Activated CD8-positive, alpha-beta memory T cell treated with anti-CD3 and anti-CD28 coated beads for 36 hours (primary cell): ENCODE results near the gene TAOK1. TPM values are rescaled to one million over a fixed set of nuclear protein-coding genes. Genes with fewer than 3 reads are reported as not detected.

Experiments
- CTCF ChIA-PET: fragments of 350-600 bp; sonication (Branson Sonifier 250); formaldehyde crosslinking; loops from one replicate; lab custom pipeline; 2021; ENCODE audit warnings: antibody characterized with exemption; lab: Charles Lee
- POLR2A ChIA-PET: fragments of 350-600 bp; sonication (Branson Sonifier 250); formaldehyde crosslinking; loops from one replicate; lab custom pipeline; 2021; ENCODE audit warnings: antibody characterized with exemption; lab: Charles Lee
- total RNA-seq, 2 experiments: library from RNA; stranded (reverse); gene quantifications; one replicate each; pipeline ENCODE4 v1.2.3, GENCODE V29; 2021

The TAOK1 gene
- total RNA-seq, 2 experiments from 2014 or later: 34.8 to 37.0 TPM

DNA sequence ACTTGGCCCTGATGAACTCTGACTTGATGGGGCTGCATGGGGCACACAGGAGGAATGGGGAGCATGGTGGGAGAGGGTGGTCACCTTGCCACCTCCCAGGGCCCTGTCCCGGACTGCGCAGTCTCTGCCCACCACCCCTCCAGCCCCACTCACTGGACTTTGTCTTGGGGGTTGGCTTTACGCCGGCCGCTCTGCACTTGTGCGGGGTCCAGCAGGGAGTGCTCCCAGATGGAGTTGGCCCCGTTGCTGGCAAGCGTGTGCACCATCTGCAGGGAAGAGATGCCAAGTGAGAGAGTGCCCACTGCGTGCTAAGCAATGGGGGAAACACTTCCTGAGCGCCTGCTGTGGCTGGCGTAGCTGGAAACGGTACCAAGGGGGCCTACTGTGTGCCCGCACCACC, 192.6 kb downstream of the TAOK1 start:
- ChIA-PET CTCF (interaction anchor here (1.1 to 5.4 kb wide), 3 partner anchors 9 to 44 kb away, joined by 3 to 39 read pairs (median 4); partner anchors contain the start of gene ANKRD13B), POLR2A (no interaction called here)

GRCh38 chr17:29583324-29584248, 193.4 kb downstream of the TAOK1 start:
- CTCF ChIA-PET: interaction anchor here (1.1 to 6.4 kb wide), 4 partner anchors 8 to 44 kb away, joined by 3 to 39 read pairs (median 18); partner anchors contain the start of gene ANKRD13B
- POLR2A ChIA-PET: no interaction called here

- ChIA-PET CTCF (interaction anchor here (6.4 kb wide), 1 partner anchor 33 kb away, joined by 33 read pairs; no protein-coding TSS in a partner anchor), POLR2A (no interaction called here)
Observed at GRCh38 chr17:29584452-29585079, 194.4 kb downstream of the TAOK1 start.

DNA sequence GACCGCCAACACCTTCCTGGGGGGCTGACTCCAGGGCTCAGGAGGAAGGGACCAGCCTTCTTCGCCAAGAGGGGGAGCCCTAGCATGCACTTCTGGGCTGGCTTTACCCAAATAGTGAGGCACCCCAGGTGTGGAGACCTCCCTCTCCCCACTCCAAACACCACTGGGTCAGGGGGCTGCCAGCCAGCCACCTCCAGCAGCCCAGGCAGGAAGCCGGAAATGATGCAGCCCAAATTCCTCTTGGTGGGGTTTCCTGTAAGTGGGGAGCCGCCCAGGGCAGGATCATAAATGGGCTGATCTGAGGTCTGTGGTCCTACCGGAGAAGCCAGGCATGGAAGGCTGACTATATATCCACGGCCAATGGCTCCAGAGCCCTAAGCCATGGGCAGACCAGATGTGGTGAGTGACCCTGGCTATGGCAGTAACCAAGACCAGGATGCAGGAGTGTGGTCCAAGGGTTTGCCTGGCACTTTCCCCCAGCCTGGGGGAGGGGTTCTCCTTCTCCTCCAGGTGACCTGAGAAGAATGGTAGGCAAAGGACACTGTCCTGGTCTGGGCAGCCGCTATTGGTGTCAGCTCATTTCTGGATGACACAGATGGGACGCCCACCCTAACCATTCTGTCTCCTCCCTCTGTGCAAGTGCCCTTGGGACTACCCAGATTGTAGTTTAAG, 195.1 kb downstream of the TAOK1 start:
- POLR2A ChIA-PET: no interaction called here
- CTCF ChIA-PET: interaction anchor here (1.0 to 6.4 kb wide), 2 partner anchors 12 to 32 kb away, joined by 3 to 33 read pairs; no protein-coding TSS in a partner anchor

- CTCF ChIA-PET: interaction anchor here (1.2 to 6.4 kb wide), 3 partner anchors 14 to 30 kb away, joined by 4 to 33 read pairs (median 10); partner anchors contain the start of gene ABHD15
- POLR2A ChIA-PET: interaction anchor here (0.6 to 1.7 kb wide), 4 partner anchors 19 to 63 kb away, joined by 3 to 4 read pairs (median 3); partner anchors contain the start of gene ABHD15
Observed at GRCh38 chr17:29586676-29587469, 196.7 kb downstream of the TAOK1 start.

DNA sequence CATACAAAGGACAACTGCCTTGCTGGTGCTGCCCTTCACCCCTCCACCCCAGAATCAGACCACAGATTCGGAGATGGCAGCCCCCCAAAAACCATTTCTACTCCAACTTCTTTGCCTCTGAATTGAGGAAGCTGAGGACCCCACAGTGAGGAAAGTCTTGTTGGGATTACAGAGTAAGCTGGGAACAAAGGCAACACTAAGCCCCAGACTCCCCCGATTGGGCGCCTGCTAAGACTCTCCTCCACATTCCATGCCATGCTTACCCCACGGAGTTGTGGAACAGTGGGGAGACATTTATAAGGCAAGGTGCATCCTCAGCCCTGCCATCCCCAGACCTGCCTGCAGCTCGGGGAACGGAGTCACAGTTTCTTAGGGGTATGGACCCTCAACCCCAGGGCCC, 197.4 kb downstream of the TAOK1 start:
- POLR2A ChIA-PET: interaction anchor here (0.6 to 2.0 kb wide), 8 partner anchors 11 to 63 kb away, joined by 3 to 7 read pairs (median 4); partner anchors contain the start of genes ABHD15 and TP53I13

DNA sequence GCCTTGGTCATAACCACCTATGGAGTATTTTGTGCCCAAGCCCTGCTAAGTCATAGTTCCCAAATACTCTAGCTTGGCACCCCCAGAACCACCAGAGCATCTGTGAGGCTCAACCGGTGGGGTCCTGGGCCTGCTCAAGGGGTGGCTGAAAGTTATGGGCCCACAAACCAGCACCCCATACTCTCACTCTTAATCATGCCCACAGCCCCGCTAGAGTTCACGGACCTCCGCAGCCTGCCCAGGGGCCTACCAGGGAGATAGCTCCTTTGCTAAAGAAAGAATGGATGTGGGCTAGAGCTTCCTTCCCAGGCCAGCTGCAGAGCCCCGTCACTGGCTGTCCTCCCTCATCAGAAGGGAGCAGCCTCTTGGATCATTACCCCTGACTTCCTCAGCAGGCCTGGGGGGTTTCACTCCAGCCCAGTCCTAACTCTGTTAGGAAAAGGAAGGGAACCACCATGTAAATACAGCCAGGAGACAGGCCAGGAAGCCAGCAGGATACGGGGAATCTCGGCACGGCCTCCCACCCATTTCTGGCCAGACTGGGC, 197.9 kb downstream of the TAOK1 start:
- CTCF ChIA-PET: interaction anchor here (0.6 to 6.4 kb wide), 9 partner anchors 9 to 131 kb away, joined by 3 to 33 read pairs (median 4); partner anchors contain the start of gene ABHD15
- POLR2A ChIA-PET: interaction anchor here (0.6 to 2.0 kb wide), 8 partner anchors 8 to 29 kb away, joined by 3 to 7 read pairs (median 4); partner anchors contain the start of genes ABHD15 and TP53I13

More for the DNA sequence above, 197.4 kb downstream of the TAOK1 start:
- CTCF ChIA-PET: interaction anchor here (1.0 to 6.4 kb wide), 5 partner anchors 15 to 52 kb away, joined by 3 to 33 read pairs (median 4); partner anchors contain the start of gene ABHD15

DNA sequence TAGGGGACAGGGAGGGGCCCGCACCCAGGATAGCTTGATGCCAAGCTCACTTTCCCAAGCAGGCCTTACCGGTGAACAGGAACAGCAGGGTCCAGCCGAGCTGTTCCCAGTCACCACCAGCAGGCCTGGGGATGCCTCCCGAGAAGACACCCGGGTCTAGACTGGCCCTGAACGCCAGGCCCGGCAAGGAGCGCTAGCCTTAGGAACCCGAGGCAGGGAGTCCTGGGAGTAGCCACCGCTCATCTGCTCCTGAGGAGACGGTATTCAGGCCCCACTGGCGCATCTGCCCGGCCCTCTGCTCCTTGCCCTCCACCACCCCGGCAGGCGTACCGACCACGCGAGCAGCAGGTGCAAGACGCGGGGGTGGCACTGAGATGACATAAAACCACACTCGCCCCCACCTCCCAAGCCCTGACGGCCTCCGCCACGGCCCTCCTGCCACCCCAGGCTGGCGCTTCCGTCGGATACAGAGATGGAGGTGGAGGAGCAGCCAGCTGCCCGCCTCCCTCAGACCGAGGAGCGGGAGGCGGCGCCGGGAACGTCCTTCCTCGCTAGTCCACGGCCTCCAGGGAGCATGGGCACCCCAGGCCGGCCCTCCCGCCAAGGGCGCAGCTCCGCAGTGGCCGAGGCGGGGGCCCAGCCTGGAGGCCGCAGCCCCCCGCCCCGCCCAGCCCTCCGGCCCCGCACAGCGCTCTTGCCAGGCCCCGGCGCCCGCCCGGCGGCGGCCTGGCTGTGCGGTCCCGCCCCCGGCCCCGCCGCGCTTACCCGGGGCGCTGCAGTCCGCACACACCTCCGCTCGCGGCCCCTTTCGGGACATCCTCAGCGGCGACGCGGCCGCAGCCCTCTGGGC, 198.6 kb downstream of the TAOK1 start:
- POLR2A ChIA-PET: interaction anchor here (1.2 to 2.0 kb wide), 6 partner anchors 8 to 29 kb away, joined by 3 to 7 read pairs (median 4); partner anchors contain the start of genes ABHD15 and TP53I13
- CTCF ChIA-PET: interaction anchor here (0.6 to 6.4 kb wide), 8 partner anchors 10 to 130 kb away, joined by 3 to 33 read pairs (median 4); partner anchors contain the start of gene ABHD15

GRCh38 chr17:29589524-29590410, 199.6 kb downstream of the TAOK1 start, which contains the start of gene GIT1:
GIT1 (minus strand) TSS chr17:29589648; CDS start chr17:29589378, 270 bp downstream.
- ChIA-PET POLR2A (interaction anchor here (1.4 to 2.0 kb wide), 3 partner anchors 9 to 24 kb away, joined by 3 to 9 read pairs (median 4); partner anchors contain the start of genes ABHD15 and TP53I13), CTCF (interaction anchor here (1.4 to 6.4 kb wide), 4 partner anchors 9 to 27 kb away, joined by 3 to 39 read pairs (median 22); no protein-coding TSS in a partner anchor)

GRCh38 chr17:29590411-29591145, 200.4 kb downstream of the TAOK1 start:
- CTCF ChIA-PET: interaction anchor here (0.6 to 4.7 kb wide), 9 partner anchors 10 to 192 kb away, joined by 3 to 97 read pairs (median 6); no protein-coding TSS in a partner anchor
- POLR2A ChIA-PET: interaction anchor here (0.8 to 3.9 kb wide), 3 partner anchors 23 to 340 kb away, joined by 3 to 17 read pairs (median 9); partner anchors contain the start of genes ABHD15 and TP53I13

DNA sequence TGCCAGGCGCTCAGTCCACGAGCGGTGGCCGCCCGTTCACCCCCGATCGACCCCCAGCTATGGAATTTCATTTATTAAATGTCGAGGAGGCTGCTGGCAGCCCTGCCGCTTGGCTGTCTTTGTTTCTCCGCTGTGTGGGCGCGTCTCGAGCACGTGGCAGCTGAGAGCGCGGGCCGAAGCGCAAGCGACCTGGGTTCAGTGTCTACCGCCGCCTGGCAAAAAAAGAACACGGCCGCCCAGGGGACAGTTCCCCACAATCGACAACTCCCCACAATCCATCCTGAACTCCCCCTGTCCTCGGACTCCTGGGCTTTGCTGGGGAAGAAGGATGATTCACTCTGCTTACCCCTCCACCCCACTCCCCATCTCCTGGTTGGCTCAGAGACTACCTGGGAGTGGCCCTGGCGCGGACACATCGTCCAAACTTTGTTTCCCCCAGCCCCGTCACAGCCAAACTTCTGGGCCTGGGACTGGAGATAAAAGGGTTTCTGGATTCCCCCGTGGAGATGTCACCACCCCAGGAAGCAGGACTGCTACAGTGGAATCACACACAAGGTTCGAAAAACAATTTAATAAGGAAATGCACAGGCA, 201.1 kb downstream of the TAOK1 start:
- CTCF ChIA-PET: interaction anchor here (0.6 to 4.7 kb wide), 16 partner anchors 10 to 300 kb away, joined by 3 to 97 read pairs (median 4); partner anchors contain the start of gene ABHD15
- POLR2A ChIA-PET: interaction anchor here (0.6 to 3.9 kb wide), 6 partner anchors 10 to 339 kb away, joined by 3 to 17 read pairs (median 4); partner anchors contain the start of genes ABHD15 and TP53I13

- POLR2A ChIA-PET: interaction anchor here (0.5 to 3.9 kb wide), 9 partner anchors 11 to 298 kb away, joined by 3 to 17 read pairs (median 4); partner anchors contain the start of genes ABHD15, NUFIP2 and TP53I13
- CTCF ChIA-PET: interaction anchor here (0.8 to 4.7 kb wide), 18 partner anchors 11 to 340 kb away, joined by 3 to 97 read pairs (median 4); partner anchors contain the start of gene ABHD15
Observed at GRCh38 chr17:29591737-29592608, 201.8 kb downstream of the TAOK1 start.
